MM.1S (cell line): Measurements from ENCODE around the gene MAGI1.

Experiments used
- EZH2 ChIP-seq: fragments of 300-600 bp; sonication (generic); optimal IDR thresholded peaks from 2 replicates; pipeline ENCODE3; 2017; ENCODE audit warnings: low read depth, mild to moderate bottlenecking, antibody characterized with exemption, low read length, mixed read lengths
- TF ChIP-seq, protein P1 (sequence below): fragments of 300-600 bp; sonication (generic); IDR thresholded peaks from 2 replicates; pipeline ENCODE4 v1.5.1; 2016; ENCODE audit warnings: antibody characterized with exemption, low read length, mixed read lengths

DNA sequence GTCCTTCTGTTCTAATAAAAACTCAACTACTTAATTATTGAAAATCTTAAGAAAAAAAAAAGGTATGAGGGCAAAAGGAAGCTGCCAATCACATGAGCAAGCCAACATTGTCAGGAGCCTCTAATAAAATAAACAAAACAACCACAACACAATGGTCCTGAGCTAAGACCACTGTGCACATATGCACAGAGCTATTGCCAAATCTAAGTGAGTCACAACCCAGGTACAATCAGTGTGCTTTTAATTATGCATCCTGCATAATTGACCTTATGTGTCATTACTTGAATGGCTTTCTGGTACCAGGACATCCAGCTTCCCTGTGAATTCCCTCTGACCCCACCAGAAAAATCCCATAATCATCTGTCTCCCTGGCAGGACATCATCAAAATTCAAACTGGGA, 639.8 kb downstream of the MAGI1 start:
- TF ChIP-seq, protein P1, sequence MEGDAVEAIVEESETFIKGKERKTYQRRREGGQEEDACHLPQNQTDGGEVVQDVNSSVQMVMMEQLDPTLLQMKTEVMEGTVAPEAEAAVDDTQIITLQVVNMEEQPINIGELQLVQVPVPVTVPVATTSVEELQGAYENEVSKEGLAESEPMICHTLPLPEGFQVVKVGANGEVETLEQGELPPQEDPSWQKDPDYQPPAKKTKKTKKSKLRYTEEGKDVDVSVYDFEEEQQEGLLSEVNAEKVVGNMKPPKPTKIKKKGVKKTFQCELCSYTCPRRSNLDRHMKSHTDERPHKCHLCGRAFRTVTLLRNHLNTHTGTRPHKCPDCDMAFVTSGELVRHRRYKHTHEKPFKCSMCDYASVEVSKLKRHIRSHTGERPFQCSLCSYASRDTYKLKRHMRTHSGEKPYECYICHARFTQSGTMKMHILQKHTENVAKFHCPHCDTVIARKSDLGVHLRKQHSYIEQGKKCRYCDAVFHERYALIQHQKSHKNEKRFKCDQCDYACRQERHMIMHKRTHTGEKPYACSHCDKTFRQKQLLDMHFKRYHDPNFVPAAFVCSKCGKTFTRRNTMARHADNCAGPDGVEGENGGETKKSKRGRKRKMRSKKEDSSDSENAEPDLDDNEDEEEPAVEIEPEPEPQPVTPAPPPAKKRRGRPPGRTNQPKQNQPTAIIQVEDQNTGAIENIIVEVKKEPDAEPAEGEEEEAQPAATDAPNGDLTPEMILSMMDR: no peak
- no peak for TF ChIP-seq EZH2
